CD4-positive, alpha-beta T cell treated with Interleukin-21 for 1 hour (primary cell): ENCODE measurements around the gene CAMK1D.

Source experiments
- DNase-seq: peaks from one replicate; pipeline ENCODE4 v3.0.0-alpha.2; 2020

The CAMK1D gene

GRCh38 chr10:12405342-12406320 lies 56.3 kb downstream of the CAMK1D start:
- no peak for DNase-seq

- no peak for DNase-seq
These were observed 57.5 kb downstream of the CAMK1D start for GRCh38 chr10:12406764-12407400.

- no peak for DNase-seq
These were observed 59.1 kb downstream of the CAMK1D start for GRCh38 chr10:12408472-12408871.

- no peak for DNase-seq
These were observed 59.8 kb downstream of the CAMK1D start for GRCh38 chr10:12409161-12409560.

- DNase-seq = no peak
These were observed 60.3 kb downstream of the CAMK1D start for GRCh38 chr10:12409613-12410012.

GRCh38 chr10:12412666-12413368 lies 63.5 kb downstream of the CAMK1D start:
- DNase-seq = peak; percentile 17

- DNase-seq = no peak
These were observed 64.0 kb downstream of the CAMK1D start for GRCh38 chr10:12413369-12413711.

GRCh38 chr10:12414278-12414989 lies 65.1 kb downstream of the CAMK1D start:
- DNase-seq = no peak

GRCh38 chr10:12416344-12417050 lies 67.2 kb downstream of the CAMK1D start:
- DNase-seq = no peak

- no peak for DNase-seq
These were observed 68.0 kb downstream of the CAMK1D start for GRCh38 chr10:12417331-12417730.

GRCh38 chr10:12418000-12418399 lies 68.7 kb downstream of the CAMK1D start:
- no peak for DNase-seq

- no peak for DNase-seq
These were observed 69.4 kb downstream of the CAMK1D start for GRCh38 chr10:12418725-12419261.

GRCh38 chr10:12419262-12419847 lies 70.0 kb downstream of the CAMK1D start:
- peak; percentile 23 for DNase-seq

GRCh38 chr10:12420530-12421120 lies 71.3 kb downstream of the CAMK1D start:
- DNase-seq = no peak

GRCh38 chr10:12422189-12422588 lies 72.8 kb downstream of the CAMK1D start:
- DNase-seq = no peak

GRCh38 chr10:12423896-12424295 lies 74.5 kb downstream of the CAMK1D start:
- no peak for DNase-seq

GRCh38 chr10:12427276-12427675 lies 77.9 kb downstream of the CAMK1D start:
- no peak for DNase-seq

- no peak for DNase-seq
These were observed 79.2 kb downstream of the CAMK1D start for GRCh38 chr10:12428447-12429135.

- DNase-seq = no peak
These were observed 81.1 kb downstream of the CAMK1D start for GRCh38 chr10:12430406-12430982.
